Neuronal stem cell (in vitro differentiated cells): ENCODE results near the gene GARIN5B.

ENCODE experiments used
- DNase-seq: peaks from one replicate; pipeline ENCODE4 v3.0.0-alpha.2; 2013; ENCODE audit warnings: low spot score
- H2AFZ ChIP-seq: one replicate; pipeline ENCODE4 v1.6.1; 2013; ENCODE audit warnings: mild to moderate bottlenecking, low read length, inconsistent platforms
- H2AK5ac ChIP-seq: 2 replicates; pipeline ENCODE4 v1.6.1; 2013; ENCODE audit warnings: low read depth, mild to moderate bottlenecking, inconsistent platforms, low read length, moderate library complexity, mixed read lengths
- H2BK120ac ChIP-seq: 2 replicates; pipeline ENCODE4 v1.6.1; 2013; ENCODE audit warnings: low read depth, mild to moderate bottlenecking, inconsistent platforms, low read length, moderate library complexity, mixed read lengths
- H2BK12ac ChIP-seq: one replicate; pipeline ENCODE4 v1.6.1; 2013; ENCODE audit warnings: low read length, inconsistent platforms
- H2BK15ac ChIP-seq: 2 replicates; pipeline ENCODE4 v1.6.1; 2013; ENCODE audit warnings: mild to moderate bottlenecking, low read length, inconsistent platforms, mixed read lengths
- H2BK5ac ChIP-seq: one replicate; pipeline ENCODE4 v1.6.1; 2013; ENCODE audit warnings: inconsistent platforms, mild to moderate bottlenecking, low read length, moderate library complexity
- H3K14ac ChIP-seq: one replicate; pipeline ENCODE4 v1.6.1; 2013; ENCODE audit warnings: low read length, inconsistent platforms
- H3K18ac ChIP-seq: 2 replicates; pipeline ENCODE4 v1.6.1; 2013; ENCODE audit warnings: low read length, inconsistent platforms
- H3K23ac ChIP-seq: 2 replicates; pipeline ENCODE4 v1.6.1; 2013; ENCODE audit warnings: low read depth, mild to moderate bottlenecking, mixed read lengths, low read length, inconsistent platforms; ENCODE audit not compliant: poor library complexity
- H3K27ac ChIP-seq: replicated peaks from 3 replicates; pipeline ENCODE4 v1.5.1; 2013; ENCODE audit warnings: low read length, inconsistent platforms
- H3K27me3 ChIP-seq, 3 experiments: 2 replicates each; pipeline ENCODE4 v1.6.1; 2013; ENCODE audit warnings: low read length in 3 of 3, mild to moderate bottlenecking in 2 of 3, inconsistent platforms in 1 of 3, low read depth in 1 of 3, mixed read lengths in 1 of 3, moderate library complexity in 1 of 3; ENCODE audit not compliant: control insufficient read depth in 3 of 3, insufficient read depth in 3 of 3
- H3K36me3 ChIP-seq, 2 donors: replicated peaks in 1 of 2; 2 replicates each; pipeline ENCODE4 v1.6.1; 2013; ENCODE audit warnings: low read length in 2 of 2; ENCODE audit not compliant: control insufficient read depth in 2 of 2, insufficient read depth in 2 of 2
- H3K4ac ChIP-seq: 2 replicates; pipeline ENCODE4 v1.6.1; 2013; ENCODE audit warnings: inconsistent platforms, mild to moderate bottlenecking, low read length, moderate library complexity
- H3K4me1 ChIP-seq, 2 donors: 1 replicate in 1 of 2; 2 replicates in 1 of 2; pipeline ENCODE4 v1.6.1; 2013; ENCODE audit warnings: low read length in 2 of 2, low read depth in 1 of 2; ENCODE audit not compliant: control insufficient read depth in 2 of 2, insufficient read depth in 1 of 2
- H3K4me2 ChIP-seq: one replicate; pipeline ENCODE4 v1.6.1; 2013; ENCODE audit warnings: mild to moderate bottlenecking, low read length, inconsistent platforms; ENCODE audit not compliant: insufficient read depth, poor library complexity, severe bottlenecking
- H3K4me3 ChIP-seq, 2 donors: 2 replicates each; pipeline ENCODE4 v1.5.1; 2013; ENCODE audit warnings: low read length in 2 of 2, mild to moderate bottlenecking in 2 of 2, inconsistent platforms in 1 of 2, moderate library complexity in 1 of 2
- H3K79me1 ChIP-seq: one replicate; pipeline ENCODE4 v1.6.1; 2013; ENCODE audit warnings: low read depth, mild to moderate bottlenecking, inconsistent platforms, low read length, moderate library complexity
- H3K9ac ChIP-seq: one replicate; pipeline ENCODE4 v1.6.1; 2013; ENCODE audit warnings: mild to moderate bottlenecking, low read depth, low read length, inconsistent platforms; ENCODE audit not compliant: poor library complexity
- H3K9me3 ChIP-seq, 2 donors: replicated peaks in 1 of 2; 2 replicates each; pipeline versions ENCODE3 to v1.6.1; 2013; ENCODE audit warnings: low read length in 2 of 2, mild to moderate bottlenecking in 2 of 2, inconsistent platforms in 1 of 2, low read depth in 1 of 2, mixed read lengths in 1 of 2, moderate library complexity in 1 of 2; ENCODE audit not compliant: control insufficient read depth in 2 of 2, insufficient read depth in 1 of 2
- H4K8ac ChIP-seq: one replicate; pipeline ENCODE4 v1.6.1; 2013; ENCODE audit warnings: low read depth, mild to moderate bottlenecking, inconsistent platforms, low read length, moderate library complexity
- H4K91ac ChIP-seq: one replicate; pipeline ENCODE4 v1.6.1; 2013; ENCODE audit warnings: low read length, low read depth, mild to moderate bottlenecking, inconsistent platforms; ENCODE audit not compliant: poor library complexity
- WGBS, 2 donors: extraction: QIAGEN DNeasy Blood & Tissue Kit; methylation state at CpG; one replicate each; pipeline ENCODE4 v1.1.7; 2013; ENCODE audit warnings: missing lambda C conversion rate in 2 of 2, mixed read lengths in 1 of 2; ENCODE audit not compliant: insufficient read length in 2 of 2, insufficient replicate concordance in 1 of 2; ENCODE audit errors: extremely low coverage in 2 of 2; 5-methylcytosine and 5-hydroxymethylcytosine counted together

GARIN5B gene

DNA sequence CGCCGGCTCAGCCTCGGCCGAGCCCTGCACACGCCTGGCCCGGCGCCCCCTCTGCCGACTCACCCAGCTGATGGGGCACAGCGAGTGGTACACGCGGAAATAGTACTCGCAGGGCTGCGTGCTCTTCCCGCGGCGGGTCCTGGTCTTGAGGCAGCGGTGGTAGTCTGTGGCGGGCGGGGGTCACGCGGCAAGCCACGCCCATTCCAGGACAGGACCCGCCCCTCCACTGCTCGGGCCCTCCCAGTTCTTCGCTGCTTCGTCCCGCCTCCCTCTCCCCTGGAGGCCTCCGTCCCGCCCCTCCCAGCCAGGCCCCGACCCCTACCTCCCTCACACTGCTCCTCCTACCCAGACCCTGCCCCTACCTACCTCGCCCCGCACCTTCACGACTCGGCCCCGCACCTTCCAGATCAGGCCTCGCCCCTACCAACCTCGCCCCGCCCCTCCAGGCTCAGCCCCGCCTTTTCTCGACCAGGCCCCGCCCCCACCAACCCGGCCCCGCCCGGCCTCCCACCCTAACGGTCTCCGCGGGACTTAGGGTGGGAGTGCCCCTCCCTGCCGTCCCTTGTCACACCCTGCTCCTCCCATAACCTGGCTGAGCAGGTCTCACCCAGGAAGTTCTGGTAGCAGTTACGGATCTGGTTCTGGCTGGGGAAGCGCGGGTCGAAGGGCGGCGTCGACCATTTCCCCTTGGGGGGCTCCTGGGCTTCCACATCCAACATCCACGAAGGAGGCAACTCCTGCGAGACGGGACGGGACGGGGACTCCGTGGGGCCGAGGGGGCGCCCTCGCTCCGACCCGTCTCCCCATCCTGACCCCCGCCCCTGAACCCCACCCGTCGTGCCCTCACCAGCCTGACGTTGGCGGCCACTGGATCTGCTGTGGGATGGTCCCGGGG lies 9.0 kb downstream of the GARIN5B start:
- Histone ChIP-seq H2AK5ac (peak overlapping the region; percentile 89), H3K4me3 (peak overlapping the region; percentile 44 to 81), H3K36me3 (no peaks in the 10 kb centered on the region), H3K9ac (peak overlapping the region; percentile 92), H3K79me1 (no peaks in the 10 kb centered on the region), H2BK120ac (no peak overlapping the region), H3K4me2 (peak overlapping the region; percentile 80), H3K4me1 (peaks cover 7 to 12% of the 10 kb centered on the region in 2 donors), H3K27ac (no peak overlapping the region), H4K8ac (no peak overlapping the region), H3K4ac (no peak overlapping the region), H2BK15ac (peak overlapping the region; percentile 84), H3K23ac (peak overlapping the region; percentile 75), H2AFZ (peak overlapping the region; percentile 90), H3K9me3 (no peaks in the 10 kb centered on the region), H3K27me3 (peaks cover 7 to 65% (median 56%) of the 10 kb centered on the region in 3 experiments), H4K91ac (no peak overlapping the region), H3K14ac (peak overlapping the region; percentile 44), H2BK5ac (peak overlapping the region; percentile 35), H2BK12ac (no peak overlapping the region), H3K18ac (peak overlapping the region; percentile 96)
- no peak for DNase-seq
- no CpG with 5 or more reads among the region's 72 CpGs for WGBS, 2 donors

DNA sequence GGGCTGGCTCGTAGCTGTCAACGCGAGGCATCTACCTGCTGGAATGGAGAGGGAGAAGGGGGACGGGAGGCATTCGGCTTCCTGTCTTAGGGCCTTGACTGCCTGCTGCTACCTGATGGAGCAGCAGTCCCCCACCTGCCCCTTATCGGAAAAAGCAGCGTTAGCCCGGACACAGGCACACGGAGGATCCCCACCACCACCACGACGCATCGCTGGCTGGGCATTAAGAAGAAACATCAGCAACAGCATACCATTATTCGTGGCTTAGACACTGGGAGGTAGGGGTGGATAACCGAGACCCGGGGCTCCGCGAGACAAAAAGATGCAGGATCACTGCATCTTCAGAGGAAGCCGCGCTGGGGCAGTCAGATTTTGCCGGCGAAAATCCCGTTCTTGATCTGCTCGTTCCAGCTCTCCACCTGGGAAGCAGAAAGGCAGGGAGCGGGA lies 9.7 kb downstream of the GARIN5B start:
- Histone ChIP-seq H2BK15ac (peak overlapping the region; percentile 41), H3K36me3 (peaks cover 0 to 4% of the 10 kb centered on the region in 2 donors), H2BK120ac (no peak overlapping the region), H3K18ac (peak overlapping the region; percentile 96), H2BK12ac (no peak overlapping the region), H2AFZ (peak overlapping the region; percentile 90), H4K91ac (no peak overlapping the region), H3K23ac (peak overlapping the region; percentile 75), H3K4me1 (peaks cover 11 to 16% of the 10 kb centered on the region in 2 donors), H3K4me3 (peak overlapping the region; percentile 44 to 81), H3K79me1 (no peaks in the 10 kb centered on the region), H3K9ac (peak overlapping the region; percentile 92), H3K4ac (no peak overlapping the region), H3K4me2 (peak overlapping the region; percentile 80), H3K27ac (no peak overlapping the region), H2BK5ac (no peak overlapping the region), H3K14ac (no peak overlapping the region), H3K9me3 (no peaks in the 10 kb centered on the region), H3K27me3 (peaks cover 7 to 59% (median 56%) of the 10 kb centered on the region in 3 experiments), H2AK5ac (no peak overlapping the region), H4K8ac (no peak overlapping the region)
- no peak for DNase-seq
- WGBS, 2 donors = no CpG with 5 or more reads among the region's 24 CpGs

DNA sequence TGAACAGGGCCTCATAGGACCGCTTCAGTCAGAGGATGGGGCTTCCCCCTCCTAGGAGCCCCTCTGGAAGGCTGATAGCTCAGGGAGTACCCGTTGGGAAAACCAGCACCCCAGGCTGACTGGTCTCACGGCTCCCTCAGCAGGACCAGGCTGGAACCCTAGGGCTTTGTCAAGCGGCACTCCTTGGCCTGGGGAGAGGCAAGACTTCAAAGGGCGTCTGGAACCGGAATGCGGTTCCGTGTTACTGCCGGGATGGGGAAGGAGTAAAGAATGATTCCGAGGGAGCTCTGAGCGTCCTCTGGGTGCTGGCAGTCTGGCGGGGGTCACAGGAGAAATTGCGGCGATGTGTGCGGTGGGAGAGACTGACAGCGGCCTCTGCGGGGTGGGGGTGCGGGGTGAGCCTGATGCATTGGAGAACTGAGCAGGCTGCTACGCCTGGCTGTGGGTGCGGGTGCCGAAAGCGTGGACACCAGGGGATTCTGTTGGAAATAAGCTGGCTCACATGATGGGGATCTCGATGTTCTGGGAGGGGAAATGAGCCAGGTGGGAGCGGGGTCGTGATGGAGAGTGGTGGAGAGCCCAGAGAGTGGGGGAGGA lies 10.4 kb downstream of the GARIN5B start:
- no peak overlapping the region for H3K4me2 ChIP-seq
- no peak overlapping the region for H3K4me3 ChIP-seq
- no peak overlapping the region for H4K91ac ChIP-seq
- DNase-seq = no peak
- H2BK120ac ChIP-seq = no peak overlapping the region
- peaks cover 18 to 24% of the 10 kb centered on the region in 2 donors for H3K4me1 ChIP-seq
- H2BK5ac ChIP-seq = no peak overlapping the region
- no CpG with 5 or more reads among the region's 25 CpGs for WGBS, 2 donors
- no peak overlapping the region for H2AFZ ChIP-seq
- no peak overlapping the region for H3K14ac ChIP-seq
- no peak overlapping the region for H3K9ac ChIP-seq
- H3K79me1 ChIP-seq = no peaks in the 10 kb centered on the region
- H3K18ac ChIP-seq = no peak overlapping the region
- H3K27ac ChIP-seq = no peak overlapping the region
- peak overlapping the region; percentile 17 for H2BK15ac ChIP-seq
- H2AK5ac ChIP-seq = peak overlapping the region; percentile 36
- peaks cover 2 to 6% of the 10 kb centered on the region in 2 donors for H3K36me3 ChIP-seq
- no peak overlapping the region for H3K23ac ChIP-seq
- no peak overlapping the region for H3K4ac ChIP-seq
- H4K8ac ChIP-seq = no peak overlapping the region
- H3K27me3 ChIP-seq = peaks cover 7 to 59% (median 56%) of the 10 kb centered on the region in 3 experiments
- H3K9me3 ChIP-seq = peaks cover 0 to 2% of the 10 kb centered on the region in 2 donors
- H2BK12ac ChIP-seq = no peak overlapping the region

DNA sequence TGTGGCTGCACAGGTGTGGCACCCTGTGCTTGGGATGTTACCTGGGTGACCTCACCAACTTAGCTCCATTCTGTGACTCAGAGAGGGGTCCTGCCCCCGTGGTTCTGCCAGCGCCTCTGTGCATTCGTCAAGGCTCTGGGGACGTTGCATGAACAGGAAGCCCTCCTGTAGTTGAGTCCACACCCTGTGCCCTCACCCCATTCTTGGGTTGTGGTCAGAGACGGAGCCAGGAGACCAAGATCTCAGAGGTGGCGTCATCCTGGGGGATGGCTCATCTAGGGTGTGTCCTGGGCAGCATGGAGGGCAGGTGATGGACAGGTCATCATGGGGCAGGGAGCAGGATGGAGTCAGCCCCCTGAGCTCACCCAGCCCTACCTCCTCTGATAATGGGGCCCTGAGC lies 11.0 kb downstream of the GARIN5B start:
- no peaks in the 10 kb centered on the region for H3K79me1 ChIP-seq
- no peak overlapping the region for H3K4me3 ChIP-seq
- H2BK120ac ChIP-seq = no peak overlapping the region
- no peak overlapping the region for H3K4ac ChIP-seq
- no peak for DNase-seq
- no CpG with 5 or more reads among the region's 6 CpGs for WGBS, 2 donors
- no peak overlapping the region for H2BK15ac ChIP-seq
- peaks cover 7 to 53% (median 52%) of the 10 kb centered on the region in 3 experiments for H3K27me3 ChIP-seq
- H3K9ac ChIP-seq = peak overlapping the region; percentile 60
- no peak overlapping the region for H4K91ac ChIP-seq
- H2AFZ ChIP-seq = no peak overlapping the region
- no peak overlapping the region for H2BK12ac ChIP-seq
- peaks cover 19 to 24% of the 10 kb centered on the region in 2 donors for H3K4me1 ChIP-seq
- H3K23ac ChIP-seq = peak overlapping the region; percentile 50
- no peak overlapping the region for H3K4me2 ChIP-seq
- peaks cover 0 to 2% of the 10 kb centered on the region in 2 donors for H3K9me3 ChIP-seq
- peak overlapping the region; percentile 67 for H3K18ac ChIP-seq
- peaks cover 3 to 12% of the 10 kb centered on the region in 2 donors for H3K36me3 ChIP-seq
- H3K14ac ChIP-seq = no peak overlapping the region
- H3K27ac ChIP-seq = no peak overlapping the region
- no peak overlapping the region for H4K8ac ChIP-seq
- peak overlapping the region; percentile 27 for H2AK5ac ChIP-seq
- no peak overlapping the region for H2BK5ac ChIP-seq
